Measurements from ENCODE around the gene PDIA2.

GRCh38 chr16:296806-297510 is 14.0 kb downstream of the PDIA2 start:
- TF ChIP-seq EP300 (IDR thresholded peaks at IDR 0.05; ENCODE audit: borderline replicate concordance) (no peak), TAF1 (IDR thresholded peaks at IDR 0.05; ENCODE audit: low read depth) (no peak), RAD21 (IDR thresholded peaks at IDR 0.05; ENCODE audit: low read depth) (no peak), MAX (IDR thresholded peaks at IDR 0.05) (no peak), CEBPB (IDR thresholded peaks at IDR 0.05) (no peak), CREB1 (IDR thresholded peaks at IDR 0.05; ENCODE audit: low read depth) (no peak), FOXM1 (IDR thresholded peaks at IDR 0.05; ENCODE audit: borderline replicate concordance, low read depth) (no peak), YY1 (IDR thresholded peaks at IDR 0.05; ENCODE audit: low read depth) (no peak), ZBTB7A (IDR thresholded peaks at IDR 0.05; ENCODE audit: low read depth) (no peak), TEAD4 (IDR thresholded peaks at IDR 0.05) (no peak), REST (IDR thresholded peaks at IDR 0.05; ENCODE audit: low read depth) (no peak)
